ENCODE results near the gene PIP5K1C. TPM values are rescaled to one million over a fixed set of nuclear protein-coding genes. Genes with fewer than 3 reads are reported as not detected.

The PIP5K1C gene
- polyA plus RNA-seq (2012; ENCODE audit: insufficient read length, low read depth) = 49.0 TPM

GRCh38 chr19:3700242-3701032 lies at the start of gene PIP5K1C:
Gene PIP5K1C (minus strand): TSS chr19:3700468. CDS start chr19:3700390, 78 bp downstream.
- TF ChIP-seq FOXP2 (optimal IDR thresholded peaks at IDR 0.05; ENCODE audit: borderline replicate concordance, extremely low read depth, extremely low read length, insufficient read depth) = peak; percentile 81
- TF ChIP-seq TAF1 (IDR thresholded peaks at IDR 0.05; ENCODE audit: borderline replicate concordance, insufficient read depth, low read length) = no peak

GRCh38 chr19:3748965-3749364 lies 48.7 kb upstream of the PIP5K1C start:
- no peak for TF ChIP-seq SIN3A (IDR thresholded peaks at IDR 0.05; ENCODE audit: borderline replicate concordance, insufficient read depth, low read length)
- TF ChIP-seq FOXP2 (optimal IDR thresholded peaks at IDR 0.05; ENCODE audit: borderline replicate concordance, extremely low read depth, extremely low read length, insufficient read depth) = no peak
- no peak for TF ChIP-seq REST (IDR thresholded peaks at IDR 0.05; ENCODE audit: insufficient read depth in 1 of 2, low read depth in 2 of 2, low read length in 2 of 2)
- no peak for TF ChIP-seq POLR2AphosphoS5 (IDR thresholded peaks at IDR 0.05; ENCODE audit: low read depth, low read length)
- TF ChIP-seq TAF1 (IDR thresholded peaks at IDR 0.05; ENCODE audit: borderline replicate concordance, insufficient read depth, low read length) = no peak

GRCh38 chr19:3746371-3747056 lies 46.2 kb upstream of the PIP5K1C start:
- TF ChIP-seq TAF1 (IDR thresholded peaks at IDR 0.05; ENCODE audit: borderline replicate concordance, insufficient read depth, low read length) = no peak
- TF ChIP-seq FOXP2 (optimal IDR thresholded peaks at IDR 0.05; ENCODE audit: borderline replicate concordance, extremely low read depth, extremely low read length, insufficient read depth) = no peak
- TF ChIP-seq REST (IDR thresholded peaks at IDR 0.05; ENCODE audit: insufficient read depth in 1 of 2, low read depth in 2 of 2, low read length in 2 of 2) = no peak
- TF ChIP-seq POLR2AphosphoS5 (IDR thresholded peaks at IDR 0.05; ENCODE audit: low read depth, low read length) = no peak
- no peak for TF ChIP-seq SIN3A (IDR thresholded peaks at IDR 0.05; ENCODE audit: borderline replicate concordance, insufficient read depth, low read length)

GRCh38 chr19:3745363-3746045 lies 45.2 kb upstream of the PIP5K1C start:
- no peak for TF ChIP-seq FOXP2 (optimal IDR thresholded peaks at IDR 0.05; ENCODE audit: borderline replicate concordance, extremely low read depth, extremely low read length, insufficient read depth)

- TF ChIP-seq TAF1 (IDR thresholded peaks at IDR 0.05; ENCODE audit: borderline replicate concordance, insufficient read depth, low read length) (no peak), SIN3A (IDR thresholded peaks at IDR 0.05; ENCODE audit: borderline replicate concordance, insufficient read depth, low read length) (no peak), FOXP2 (optimal IDR thresholded peaks at IDR 0.05; ENCODE audit: borderline replicate concordance, extremely low read depth, extremely low read length, insufficient read depth) (no peak), POLR2AphosphoS5 (IDR thresholded peaks at IDR 0.05; ENCODE audit: low read depth, low read length) (no peak), REST (IDR thresholded peaks at IDR 0.05; ENCODE audit: insufficient read depth in 1 of 2, low read depth in 2 of 2, low read length in 2 of 2) (no peak)
These were observed 43.2 kb upstream of the PIP5K1C start for GRCh38 chr19:3743486-3743885.

Data from PFSK-1 (cell line).